GM12873 (cell line): ENCODE measurements around the gene DLX2.

Experiments
- TF ChIP-seq, protein P1 (sequence below): IDR thresholded peaks from 2 replicates; pipeline ENCODE4 v1.5.1; 2012; ENCODE audit warnings: low read depth, mild to moderate bottlenecking, moderate library complexity, low read length, control low read depth; ENCODE audit not compliant: insufficient read depth; ENCODE audit errors: missing control alignments

The DLX2 gene

DNA sequence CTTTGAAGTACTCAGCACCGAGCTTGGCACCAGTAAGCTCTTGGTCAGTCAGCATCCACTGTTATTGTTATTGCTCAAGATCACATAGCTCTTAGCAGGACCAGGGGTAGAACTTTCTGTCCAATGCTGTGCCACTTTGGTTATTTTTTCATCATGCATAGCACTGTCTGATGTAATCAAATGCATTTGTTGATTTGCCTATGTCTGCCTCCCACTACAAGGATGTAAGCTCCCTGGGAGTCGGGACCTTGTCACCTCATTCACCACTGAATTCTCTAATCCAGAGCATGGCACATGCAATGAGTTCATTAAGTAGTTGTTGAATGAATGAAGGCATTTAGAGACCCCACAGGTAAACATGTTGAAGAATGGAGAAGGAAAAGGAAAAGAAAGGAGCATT lies 46.4 kb downstream of the DLX2 start:
- TF ChIP-seq, protein P1, sequence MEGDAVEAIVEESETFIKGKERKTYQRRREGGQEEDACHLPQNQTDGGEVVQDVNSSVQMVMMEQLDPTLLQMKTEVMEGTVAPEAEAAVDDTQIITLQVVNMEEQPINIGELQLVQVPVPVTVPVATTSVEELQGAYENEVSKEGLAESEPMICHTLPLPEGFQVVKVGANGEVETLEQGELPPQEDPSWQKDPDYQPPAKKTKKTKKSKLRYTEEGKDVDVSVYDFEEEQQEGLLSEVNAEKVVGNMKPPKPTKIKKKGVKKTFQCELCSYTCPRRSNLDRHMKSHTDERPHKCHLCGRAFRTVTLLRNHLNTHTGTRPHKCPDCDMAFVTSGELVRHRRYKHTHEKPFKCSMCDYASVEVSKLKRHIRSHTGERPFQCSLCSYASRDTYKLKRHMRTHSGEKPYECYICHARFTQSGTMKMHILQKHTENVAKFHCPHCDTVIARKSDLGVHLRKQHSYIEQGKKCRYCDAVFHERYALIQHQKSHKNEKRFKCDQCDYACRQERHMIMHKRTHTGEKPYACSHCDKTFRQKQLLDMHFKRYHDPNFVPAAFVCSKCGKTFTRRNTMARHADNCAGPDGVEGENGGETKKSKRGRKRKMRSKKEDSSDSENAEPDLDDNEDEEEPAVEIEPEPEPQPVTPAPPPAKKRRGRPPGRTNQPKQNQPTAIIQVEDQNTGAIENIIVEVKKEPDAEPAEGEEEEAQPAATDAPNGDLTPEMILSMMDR, result no peak

DNA sequence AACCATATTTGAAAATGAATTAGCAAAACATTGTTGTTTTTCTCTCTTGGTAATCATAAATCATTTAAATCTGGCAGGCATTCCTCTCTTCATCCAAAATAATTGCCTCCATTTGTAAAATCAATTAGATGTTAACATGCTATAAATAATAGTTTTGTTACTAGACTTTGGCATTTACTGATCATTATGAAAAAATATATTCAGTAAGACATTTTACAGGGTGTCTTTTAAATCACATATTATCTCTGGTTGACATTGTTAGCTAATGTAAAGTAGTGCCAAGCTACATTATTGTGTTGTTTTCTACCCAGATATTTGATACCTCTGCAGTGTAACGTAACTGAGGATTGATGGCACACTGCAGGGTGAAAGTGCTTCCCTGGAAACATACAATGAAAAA lies 49.2 kb downstream of the DLX2 start:
- TF ChIP-seq, protein P1, result no peak

DNA sequence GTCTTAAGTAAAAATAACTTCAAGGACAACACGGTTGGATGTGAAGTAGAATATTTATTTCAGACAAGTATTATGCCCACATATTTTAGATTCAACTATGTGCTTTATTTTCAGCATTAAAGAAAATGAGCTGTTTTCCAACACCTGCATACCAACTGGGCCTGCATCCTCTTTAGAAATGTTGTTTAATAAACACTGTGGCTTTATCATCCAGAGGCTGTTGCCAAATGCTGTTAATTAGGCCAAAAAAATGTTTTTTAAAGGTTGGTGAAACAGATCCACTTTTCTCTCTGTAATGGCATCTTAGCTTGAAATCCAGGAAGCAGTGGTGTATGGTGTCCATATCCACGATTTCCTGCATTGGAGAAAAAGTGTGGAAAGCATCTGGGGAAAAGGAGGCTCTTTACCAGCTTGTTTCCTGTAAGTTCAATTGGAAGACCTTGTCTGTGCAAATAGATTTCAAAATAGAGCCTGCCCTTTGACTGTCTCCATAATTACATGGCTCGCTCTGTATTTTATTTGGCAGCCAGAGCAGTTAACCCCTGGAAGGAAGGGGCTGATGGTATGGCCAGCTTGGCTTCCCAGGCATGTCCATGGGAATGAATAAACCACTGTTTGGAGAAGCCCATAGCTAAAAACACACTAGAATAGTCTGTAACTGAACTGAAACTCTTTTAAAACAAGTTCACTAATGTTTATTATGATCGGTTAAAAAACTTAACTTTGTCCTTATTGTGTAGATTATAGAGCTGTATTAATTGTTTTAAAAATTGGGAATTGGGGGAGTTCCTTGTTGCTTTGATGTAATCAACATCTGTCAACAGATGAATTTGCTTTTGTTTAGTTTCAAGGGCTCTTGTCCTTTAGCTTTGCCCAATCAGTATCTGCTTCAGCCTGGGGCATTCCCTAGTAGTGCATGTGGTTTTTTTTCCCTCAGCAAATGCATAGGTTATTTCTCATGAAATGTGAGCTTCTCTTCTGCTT lies 50.4 kb downstream of the DLX2 start:
- TF ChIP-seq, protein P1, result no peak

DNA sequence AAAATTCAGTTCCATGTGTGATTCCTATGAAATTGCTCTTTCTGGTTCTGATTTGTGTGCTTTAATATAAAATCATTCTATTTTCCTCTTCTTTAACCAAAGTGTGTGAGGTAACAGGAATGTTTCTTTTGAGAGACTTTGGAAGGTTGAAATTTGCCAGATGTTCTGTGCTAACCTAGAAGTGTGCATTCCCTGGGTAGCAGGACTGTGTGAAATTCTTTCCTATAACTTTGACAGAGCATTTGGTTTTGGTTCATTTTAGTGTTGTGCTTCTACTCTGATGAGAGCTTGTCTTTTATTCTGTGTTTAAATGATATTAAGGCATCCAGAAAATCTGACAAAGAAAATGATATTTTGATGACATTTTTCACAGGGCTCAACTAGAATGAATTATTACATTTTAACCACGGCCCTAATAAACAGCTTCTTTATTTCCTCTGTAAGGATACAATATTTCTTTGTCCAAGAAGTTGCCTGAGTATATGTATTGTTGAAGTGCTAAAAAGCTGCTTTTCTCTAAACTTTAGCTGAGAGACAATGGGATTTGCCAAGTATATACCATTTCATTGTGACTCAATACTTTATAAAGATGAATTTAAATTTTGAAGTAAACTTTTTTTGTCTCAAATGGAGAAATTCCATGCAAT lies 52.1 kb downstream of the DLX2 start:
- TF ChIP-seq, protein P1, result no peak

DNA sequence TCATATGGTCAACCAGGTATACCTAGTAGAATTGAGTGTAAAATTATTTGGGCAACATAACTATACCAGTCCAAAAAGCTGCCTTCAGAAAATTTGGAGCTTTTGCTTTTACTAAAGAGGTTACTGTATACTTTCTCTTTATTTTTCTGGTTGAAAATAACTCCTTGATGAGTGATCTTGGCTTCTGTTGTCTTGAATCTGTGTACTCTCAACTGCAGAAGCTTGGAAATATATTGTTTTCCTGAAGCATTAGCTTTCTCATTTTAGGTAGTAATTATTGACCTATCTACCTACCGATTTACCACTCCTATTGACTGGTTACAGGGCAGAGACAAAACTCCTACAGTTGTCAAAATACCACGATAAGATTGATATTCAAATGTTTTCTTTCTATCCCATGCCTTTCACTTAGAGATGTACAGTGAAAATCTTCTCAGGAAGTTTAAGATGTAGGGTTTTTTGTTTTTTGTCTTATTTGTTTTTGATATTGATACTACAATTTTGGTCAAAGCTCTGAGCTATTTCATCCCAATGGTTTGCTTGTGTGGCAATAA lies 53.1 kb downstream of the DLX2 start:
- TF ChIP-seq, protein P1, result no peak
